ENCODE data around the gene WDR3.

WDR3 gene

DNA sequence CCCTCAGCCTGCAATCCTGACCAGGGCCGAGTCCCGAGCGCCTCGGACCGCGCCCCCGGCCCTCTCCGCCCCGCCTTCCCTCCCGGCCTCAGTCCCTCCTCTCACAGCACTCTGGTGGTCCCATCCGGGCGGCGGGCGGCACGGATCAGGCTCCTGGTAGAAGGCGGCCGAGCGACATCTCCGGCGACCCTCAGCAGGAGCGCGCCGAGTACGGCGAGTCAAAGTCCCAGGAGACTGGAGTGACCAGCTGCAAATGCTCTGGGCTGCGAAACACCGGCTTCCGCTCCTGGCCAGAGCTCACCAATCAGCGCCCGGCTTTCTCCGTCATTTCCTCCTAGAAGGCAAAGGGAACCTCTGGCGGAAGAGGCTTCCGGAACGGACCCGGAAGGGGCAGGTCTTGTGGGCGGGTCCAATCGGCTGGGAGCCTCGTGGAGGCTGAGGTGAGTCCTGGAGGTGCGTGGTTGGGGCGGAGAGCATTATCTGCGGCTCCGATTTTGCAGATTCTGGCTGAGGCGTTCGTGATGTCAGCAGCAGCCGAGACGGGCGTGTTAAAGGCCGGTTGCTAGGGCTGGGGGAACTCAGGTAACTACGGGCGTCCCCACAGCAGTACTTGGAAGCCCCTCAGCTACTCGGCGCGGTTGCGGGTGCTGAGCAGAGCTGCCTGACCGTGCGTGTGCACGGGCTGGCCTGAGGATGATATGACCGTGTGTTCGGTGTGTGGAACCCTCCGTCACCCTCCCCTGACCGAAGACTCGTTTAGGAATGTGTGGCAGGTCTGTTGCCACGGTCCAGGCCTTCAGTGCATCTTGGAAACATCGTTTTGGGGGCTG is at the start of gene WDR3, which contains the start of gene GDAP2:
Gene WDR3 (plus strand): TSS at position 397 of the 830 bp plus-strand sequence. CDS start 3,581 bp downstream, outside the sequence.
Gene GDAP2 (minus strand): TSS at position 279 of the 830 bp plus-strand sequence. CDS start 9,264 bp downstream, outside the sequence.
- H3K36me3 ChIP-seq (ENCODE audit: insufficient read depth, insufficient read length, low read length) = peaks cover 25% of the 10 kb centered on the region
- H3K4me3 ChIP-seq (ENCODE audit: insufficient read length, low read depth) = peak within 1 kb of the TSS; percentile 100
- peak within 1 kb of the TSS; percentile 98 for H3K9ac ChIP-seq (ENCODE audit: insufficient read length, low read depth)
- H3K9me3 ChIP-seq (ENCODE audit: insufficient read depth, low read length) = no peaks in the 10 kb centered on the region
- no peak for TF ChIP-seq ZNF274 (IDR thresholded peaks at IDR 0.05; ENCODE audit: low read depth, low read length)
- no peak for TF ChIP-seq SUZ12 (IDR thresholded peaks at IDR 0.05; ENCODE audit: extremely low read depth, insufficient read depth, insufficient read length)
- no peak for TF ChIP-seq YY1 (IDR thresholded peaks at IDR 0.05; ENCODE audit: insufficient read depth, insufficient read length)
- no peaks in the 10 kb centered on the region for H3K4me1 ChIP-seq (ENCODE audit: insufficient read depth, insufficient read length)
- no peaks in the 10 kb centered on the region for H3K27me3 ChIP-seq (ENCODE audit: insufficient read depth, insufficient read length)
- peak; percentile 98 for DNase-seq (ENCODE audit: low read depth, low spot score)

DNA sequence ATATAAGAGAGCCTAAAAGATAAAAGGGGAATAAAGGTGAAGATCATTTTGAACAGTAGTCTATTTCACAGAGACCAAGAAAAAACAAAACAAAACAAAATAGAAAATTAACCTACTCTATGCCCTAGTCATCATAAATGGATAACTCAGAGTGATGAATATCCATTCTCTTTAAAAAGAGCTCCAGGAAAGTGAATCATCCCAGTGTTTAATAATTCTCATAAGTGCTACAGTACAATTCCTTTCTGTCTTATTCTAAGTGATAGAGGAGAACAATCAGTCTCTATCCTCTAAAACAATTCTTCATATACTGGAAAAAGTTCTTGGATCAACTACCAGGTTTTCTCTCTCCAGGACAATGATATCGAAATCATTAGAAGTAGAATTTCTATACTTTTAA is 45.9 kb upstream of the WDR3 start:
- Histone ChIP-seq H3K9me3 (ENCODE audit: insufficient read depth, low read length) (no peaks in the 10 kb centered on the region), H3K9ac (ENCODE audit: insufficient read length, low read depth) (no peak overlapping the region), H3K4me1 (ENCODE audit: insufficient read depth, insufficient read length) (no peaks in the 10 kb centered on the region), H3K27me3 (ENCODE audit: insufficient read depth, insufficient read length) (no peaks in the 10 kb centered on the region), H3K36me3 (ENCODE audit: insufficient read depth, insufficient read length, low read length) (peaks cover 32% of the 10 kb centered on the region), H3K4me3 (ENCODE audit: insufficient read length, low read depth) (no peak overlapping the region)
- TF ChIP-seq YY1 (IDR thresholded peaks at IDR 0.05; ENCODE audit: insufficient read depth, insufficient read length) (no peak), ZNF274 (IDR thresholded peaks at IDR 0.05; ENCODE audit: low read depth, low read length) (no peak), SUZ12 (IDR thresholded peaks at IDR 0.05; ENCODE audit: extremely low read depth, insufficient read depth, insufficient read length) (no peak)
- no peak for DNase-seq (ENCODE audit: low read depth, low spot score)

DNA sequence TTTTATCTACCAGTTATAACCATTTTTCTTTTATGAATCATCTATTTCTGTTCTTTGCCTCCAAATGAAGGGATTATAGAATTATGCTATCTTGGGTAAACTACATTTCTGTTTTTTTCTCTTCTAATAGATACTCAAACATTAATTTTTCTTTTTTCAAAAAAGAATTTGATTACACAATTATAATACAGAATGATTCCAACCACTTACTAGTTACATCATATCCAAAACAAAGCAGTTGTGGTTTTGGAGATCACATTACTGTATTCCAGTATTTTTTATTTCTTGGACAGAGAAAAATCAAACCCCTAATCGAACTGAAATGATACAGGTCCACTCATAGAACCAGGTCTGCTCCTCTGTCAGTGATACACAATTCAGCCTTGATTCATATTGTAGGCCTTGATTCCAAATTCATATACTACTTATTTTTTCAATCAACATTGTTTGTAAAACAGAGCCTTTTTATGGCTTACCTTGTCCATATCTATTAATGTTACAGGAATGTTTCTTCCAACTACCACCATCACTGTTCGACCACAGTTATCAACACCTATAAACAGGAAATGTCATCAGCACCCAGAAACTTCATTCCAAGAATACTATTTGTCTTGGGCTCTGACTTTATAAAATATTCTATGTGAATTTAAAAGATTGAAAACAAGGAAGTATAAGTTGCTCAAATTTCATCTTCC is 43.3 kb upstream of the WDR3 start:
- Histone ChIP-seq H3K27me3 (ENCODE audit: insufficient read depth, insufficient read length) (no peaks in the 10 kb centered on the region), H3K9me3 (ENCODE audit: insufficient read depth, low read length) (no peaks in the 10 kb centered on the region), H3K36me3 (ENCODE audit: insufficient read depth, insufficient read length, low read length) (peaks cover 14% of the 10 kb centered on the region), H3K9ac (ENCODE audit: insufficient read length, low read depth) (no peak overlapping the region), H3K4me3 (ENCODE audit: insufficient read length, low read depth) (no peak overlapping the region), H3K4me1 (ENCODE audit: insufficient read depth, insufficient read length) (no peaks in the 10 kb centered on the region)
- no peak for DNase-seq (ENCODE audit: low read depth, low spot score)
- TF ChIP-seq SUZ12 (IDR thresholded peaks at IDR 0.05; ENCODE audit: extremely low read depth, insufficient read depth, insufficient read length) (no peak), YY1 (IDR thresholded peaks at IDR 0.05; ENCODE audit: insufficient read depth, insufficient read length) (no peak)

DNA sequence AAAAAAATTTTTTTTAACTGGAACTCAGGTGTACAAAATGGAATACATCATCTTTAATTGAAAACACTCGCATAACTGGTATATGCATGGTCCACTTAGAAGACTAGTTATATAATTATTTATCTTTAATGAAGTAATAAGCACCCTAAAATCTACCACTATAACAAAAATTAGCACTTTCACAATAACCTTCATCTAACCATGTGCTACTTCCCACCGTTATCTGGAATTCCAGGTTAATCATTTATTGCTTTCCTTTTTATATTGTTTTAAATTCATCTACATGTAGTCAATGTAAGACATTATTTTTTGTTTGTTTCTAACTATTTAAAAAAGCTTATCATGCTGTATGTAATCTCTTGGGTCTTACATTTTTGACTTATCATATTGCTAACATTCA is 39.1 kb upstream of the WDR3 start:
- no peak for TF ChIP-seq SUZ12 (IDR thresholded peaks at IDR 0.05; ENCODE audit: extremely low read depth, insufficient read depth, insufficient read length)
- no peak for TF ChIP-seq YY1 (IDR thresholded peaks at IDR 0.05; ENCODE audit: insufficient read depth, insufficient read length)
- no peak for TF ChIP-seq ZNF274 (IDR thresholded peaks at IDR 0.05; ENCODE audit: low read depth, low read length)
- H3K9me3 ChIP-seq (ENCODE audit: insufficient read depth, low read length) = no peaks in the 10 kb centered on the region
- H3K36me3 ChIP-seq (ENCODE audit: insufficient read depth, insufficient read length, low read length) = peaks cover 8% of the 10 kb centered on the region
- H3K4me3 ChIP-seq (ENCODE audit: insufficient read length, low read depth) = no peak overlapping the region
- H3K27me3 ChIP-seq (ENCODE audit: insufficient read depth, insufficient read length) = no peaks in the 10 kb centered on the region
- no peaks in the 10 kb centered on the region for H3K4me1 ChIP-seq (ENCODE audit: insufficient read depth, insufficient read length)
- no peak overlapping the region for H3K9ac ChIP-seq (ENCODE audit: insufficient read length, low read depth)
- DNase-seq (ENCODE audit: low read depth, low spot score) = no peak

DNA sequence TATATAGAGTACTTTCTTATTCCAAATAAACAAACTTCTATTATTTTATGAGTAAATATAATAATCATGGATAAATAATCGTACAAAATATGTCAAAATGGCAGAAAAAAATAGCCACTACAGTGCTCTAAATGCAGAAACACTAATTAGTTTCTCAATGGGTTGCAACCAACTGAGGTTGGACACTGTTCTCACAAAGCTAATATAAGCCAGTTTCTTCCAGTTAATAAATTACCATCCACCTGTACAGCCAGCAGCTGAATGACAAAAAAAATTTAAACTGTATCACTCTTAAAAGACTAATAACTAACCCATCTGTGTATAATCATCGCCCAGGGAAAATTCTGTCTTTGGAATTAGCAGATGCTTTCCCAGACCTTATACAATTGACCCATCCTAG is 37.0 kb upstream of the WDR3 start:
- Histone ChIP-seq H3K27me3 (ENCODE audit: insufficient read depth, insufficient read length) (no peaks in the 10 kb centered on the region), H3K4me3 (ENCODE audit: insufficient read length, low read depth) (no peak overlapping the region)
- DNase-seq (ENCODE audit: low read depth, low spot score) = no peak

DNA sequence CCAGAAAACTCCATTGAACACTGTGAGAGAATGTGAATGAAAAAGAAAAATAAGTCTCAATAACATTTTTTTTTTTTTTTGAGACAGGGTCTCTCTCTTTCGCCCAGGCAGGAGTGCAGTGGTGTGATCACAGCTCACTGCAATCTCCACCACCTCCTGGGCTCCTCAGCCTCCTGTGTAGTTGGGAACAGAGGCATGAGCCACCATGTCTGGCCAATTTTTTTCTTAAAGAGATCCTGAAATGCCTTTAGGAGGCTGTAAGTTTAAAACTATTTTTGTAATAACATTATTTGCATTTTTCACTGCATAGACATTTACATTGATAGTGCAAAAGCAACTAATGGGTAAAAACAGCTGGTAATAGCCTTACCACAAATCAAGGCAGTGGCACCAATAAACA is 35.5 kb upstream of the WDR3 start:
- Histone ChIP-seq H3K36me3 (ENCODE audit: insufficient read depth, insufficient read length, low read length) (peaks cover 38% of the 10 kb centered on the region), H3K9me3 (ENCODE audit: insufficient read depth, low read length) (no peaks in the 10 kb centered on the region), H3K27me3 (ENCODE audit: insufficient read depth, insufficient read length) (no peaks in the 10 kb centered on the region), H3K9ac (ENCODE audit: insufficient read length, low read depth) (no peak overlapping the region), H3K4me3 (ENCODE audit: insufficient read length, low read depth) (no peak overlapping the region), H3K4me1 (ENCODE audit: insufficient read depth, insufficient read length) (no peaks in the 10 kb centered on the region)
- no peak for TF ChIP-seq YY1 (IDR thresholded peaks at IDR 0.05; ENCODE audit: insufficient read depth, insufficient read length)
- TF ChIP-seq SUZ12 (IDR thresholded peaks at IDR 0.05; ENCODE audit: extremely low read depth, insufficient read depth, insufficient read length) = no peak
- TF ChIP-seq ZNF274 (IDR thresholded peaks at IDR 0.05; ENCODE audit: low read depth, low read length) = no peak
- no peak for DNase-seq (ENCODE audit: low read depth, low spot score)

More for the DNA sequence above, 37.0 kb upstream of the WDR3 start:
- peaks cover 25% of the 10 kb centered on the region for H3K36me3 ChIP-seq (ENCODE audit: insufficient read depth, insufficient read length, low read length)
- TF ChIP-seq SUZ12 (IDR thresholded peaks at IDR 0.05; ENCODE audit: extremely low read depth, insufficient read depth, insufficient read length) = no peak
- TF ChIP-seq ZNF274 (IDR thresholded peaks at IDR 0.05; ENCODE audit: low read depth, low read length) = no peak
- no peak for TF ChIP-seq YY1 (IDR thresholded peaks at IDR 0.05; ENCODE audit: insufficient read depth, insufficient read length)
- H3K4me1 ChIP-seq (ENCODE audit: insufficient read depth, insufficient read length) = no peaks in the 10 kb centered on the region
- H3K9me3 ChIP-seq (ENCODE audit: insufficient read depth, low read length) = no peaks in the 10 kb centered on the region
- no peak overlapping the region for H3K9ac ChIP-seq (ENCODE audit: insufficient read length, low read depth)
